ENCODE measurements around the gene PPFIA4. TPM values are rescaled to one million over a fixed set of nuclear protein-coding genes. Genes with fewer than 3 reads are reported as not detected.

PPFIA4 gene
- total and polyA plus RNA-seq, 9 of the 15 experiments (the other 6 are each of a cell fraction or from before 2014, with no cell fraction given), result 0.07 to 12.0 (median 0.70) TPM

DNA sequence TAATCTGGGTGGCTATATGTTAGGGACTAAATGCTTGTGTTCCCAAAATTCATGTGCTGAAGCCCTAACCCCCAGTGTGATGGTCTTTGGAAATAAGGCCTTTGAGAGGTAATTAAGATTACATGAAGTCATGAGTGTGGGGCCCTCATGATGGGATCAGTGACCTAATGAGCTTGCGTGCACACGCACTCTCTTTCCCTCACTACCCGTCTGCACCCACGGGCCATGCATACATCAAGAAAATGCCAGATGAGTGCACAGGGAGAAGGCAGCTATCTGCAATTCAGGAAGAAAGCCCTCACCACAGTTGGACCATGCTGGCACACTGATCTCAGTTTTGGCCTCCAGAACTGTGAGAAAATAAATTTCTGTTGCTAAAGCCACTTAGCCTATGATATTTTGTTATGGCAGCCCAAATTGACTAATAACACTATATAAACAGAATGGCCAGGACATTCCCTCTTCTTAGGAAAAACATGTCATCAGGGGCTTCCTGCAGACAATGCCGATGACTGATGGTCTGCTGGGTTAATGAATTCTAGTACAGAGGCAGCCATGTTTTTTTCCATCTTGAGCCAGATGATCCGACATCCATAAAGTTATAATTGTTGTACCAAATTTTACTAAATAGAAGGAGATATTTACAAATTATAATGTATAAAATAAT, 77.7 kb downstream of the PPFIA4 start:
- no peak for FAIRE-seq
- in situ Hi-C loops (cut with MboI), result no loop called here

More for the DNA sequence above, 77.7 kb downstream of the PPFIA4 start:
- no peaks in the 10 kb centered on the region for H3K4me1 ChIP-seq (replicated peaks in 1 of 2; ENCODE audit: control insufficient read depth in 2 of 2, insufficient read depth in 2 of 2, low read length in 2 of 2)
- no peaks in the 10 kb centered on the region for H3K79me2 ChIP-seq (ENCODE audit: control insufficient read depth, insufficient read depth, low read length)
- no peaks in the 10 kb centered on the region for H3K9me3 ChIP-seq (replicated peaks; ENCODE audit: control insufficient read depth, insufficient read depth, low read depth, low read length)
- DNase-seq (ENCODE audit: extremely low read depth in 1 of 4, low spot score in 3 of 4) (no peak), ATAC-seq (no peak)
- no peak overlapping the region for H2AFZ ChIP-seq (ENCODE audit: low read depth, low read length)
- ChIA-PET POLR2A (interaction anchor here (0.6 kb wide), 1 partner anchor 14 kb away, joined by 4 read pairs; no protein-coding TSS in a partner anchor), CTCF (ENCODE audit: low intra/inter-chr PET ratio) (no interaction called here)
- no peaks in the 10 kb centered on the region for H3K9me1 ChIP-seq (ENCODE audit: control insufficient read depth, insufficient read depth, low read length)
- no peaks in the 10 kb centered on the region for H4K20me1 ChIP-seq (replicated peaks; ENCODE audit: control insufficient read depth, insufficient read depth, low read length)
- peaks cover 13 to 23% of the 10 kb centered on the region in 2 experiments; a peak in 4 of 5 replicates for H3K27me3 ChIP-seq (ENCODE audit: control insufficient read depth in 2 of 2, insufficient read depth in 2 of 2, low read length in 2 of 2)
- TF ChIP-seq CGGBP1 (CRISPR knock-in tag; IDR thresholded peaks at IDR 0.05) (no peak), BMI1 (IDR thresholded peaks at IDR 0.05; ENCODE audit: low read length) (no peak), KLF13 (tag; IDR thresholded peaks at IDR 0.05; ENCODE audit: borderline replicate concordance, low read depth) (no peak), PHF8 (IDR thresholded peaks at IDR 0.05; ENCODE audit: borderline replicate concordance, low read length) (no peak), ZKSCAN1 (IDR thresholded peaks at IDR 0.05; ENCODE audit: low read depth, low read length) (no peak), TEAD2 (tag; IDR thresholded peaks at IDR 0.05) (no peak), ZNF384 (IDR thresholded peaks at IDR 0.05; ENCODE audit: low read depth, low read length) (no peak), UBTF (IDR thresholded peaks at IDR 0.05; ENCODE audit: borderline replicate concordance in 1 of 2, low read depth in 2 of 2, low read length in 2 of 2) (no peak)
- no peak overlapping the region for H3K9ac ChIP-seq (ENCODE audit: insufficient read depth in 1 of 2, low read depth in 2 of 2, low read length in 2 of 2)
- WGBS (ENCODE audit: insufficient coverage, low coverage, missing lambda C conversion rate), result 3% methylated on average over 6 of the region's 6 CpGs
- no TSS peak for BruUV-seq (replicated peaks)
- intact Hi-C loops (cut with micrococcal nuclease), result no loop called here
- H3K27ac ChIP-seq (ENCODE audit: extremely low read depth, low read depth, low read length), result no peak overlapping the region
- no peaks in the 10 kb centered on the region for H3K36me3 ChIP-seq (ENCODE audit: control insufficient read depth, insufficient read depth, low read length)
- no peak overlapping the region for H3K4me3 ChIP-seq
- no peak overlapping the region for H3K4me2 ChIP-seq (ENCODE audit: insufficient read depth, low read length)
